Glutamatergic neuron (in vitro differentiated cells): ENCODE measurements around the gene BCL11A. TPM values are rescaled to one million over a fixed set of nuclear protein-coding genes. Genes with fewer than 3 reads are reported as not detected.

Source experiments
- DNase-seq: peaks from one replicate; pipeline ENCODE4 v3.0.0; 2022
- H3K27ac Mint-ChIP-seq: one replicate; pipeline ENCODE4 v1.8.0; 2020; ENCODE audit warnings: mild to moderate bottlenecking, mixed read lengths, inconsistent platforms; ENCODE audit not compliant: unreplicated experiment
- H3K27me3 Mint-ChIP-seq: one replicate; pipeline ENCODE4 v1.8.0; 2020; ENCODE audit warnings: mild to moderate bottlenecking, moderate library complexity, mixed read lengths, inconsistent platforms; ENCODE audit not compliant: unreplicated experiment
- H3K36me3 Mint-ChIP-seq: one replicate; pipeline ENCODE4 v1.8.0; 2020; ENCODE audit warnings: mild to moderate bottlenecking, mixed read lengths, inconsistent platforms; ENCODE audit not compliant: unreplicated experiment
- H3K4me1 Mint-ChIP-seq: one replicate; pipeline ENCODE4 v1.8.0; 2020; ENCODE audit warnings: mild to moderate bottlenecking, low read depth, mixed read lengths, inconsistent platforms; ENCODE audit not compliant: unreplicated experiment
- H3K4me3 Mint-ChIP-seq: one replicate; pipeline ENCODE4 v1.8.0; 2020; ENCODE audit warnings: mild to moderate bottlenecking, mixed read lengths, inconsistent platforms; ENCODE audit not compliant: unreplicated experiment
- H3K9me3 Mint-ChIP-seq: one replicate; pipeline ENCODE4 v1.8.0; 2020; ENCODE audit warnings: mild to moderate bottlenecking, moderate library complexity, mixed read lengths, inconsistent platforms; ENCODE audit not compliant: unreplicated experiment
- CTCF ChIP-seq: fragments of 200-600 bp; sonication (generic); IDR thresholded peaks from one replicate; pipeline ENCODE4 v1.5.0; 2021; ENCODE audit not compliant: partially characterized antibody, unreplicated experiment
- total RNA-seq: library from RNA; stranded (reverse); fragmentation: NEBNext Ultra II Directional; extraction: Animal tissue kit (Norgen Biotek cat#: 25700); gene quantifications from one replicate; pipeline ENCODE4 v1.2.1, GENCODE V29; 2021; ENCODE audit not compliant: unreplicated experiment

The BCL11A gene
- total RNA-seq, 1 donor from 2014 or later: 29.1 TPM

- H3K4me1 Mint-ChIP-seq: peaks cover 8% of the 10 kb centered on the region
- no peak for TF ChIP-seq CTCF
- no peak overlapping the region for H3K4me3 Mint-ChIP-seq
- H3K36me3 Mint-ChIP-seq: no peaks in the 10 kb centered on the region
- DNase-seq: no peak
- H3K27ac Mint-ChIP-seq: no peak overlapping the region
- peaks cover 7% of the 10 kb centered on the region for H3K9me3 Mint-ChIP-seq
- peaks cover 2% of the 10 kb centered on the region for H3K27me3 Mint-ChIP-seq
These were observed 140.2 kb downstream of the BCL11A start for GRCh38 chr2:60413069-60413813.

GRCh38 chr2:60412620-60413019 is 140.8 kb downstream of the BCL11A start:
- peaks cover 7% of the 10 kb centered on the region for H3K9me3 Mint-ChIP-seq
- H3K4me3 Mint-ChIP-seq: no peak overlapping the region
- no peak overlapping the region for H3K27ac Mint-ChIP-seq
- DNase-seq: no peak
- H3K36me3 Mint-ChIP-seq: no peaks in the 10 kb centered on the region
- H3K27me3 Mint-ChIP-seq: peaks cover 2% of the 10 kb centered on the region
- H3K4me1 Mint-ChIP-seq: peaks cover 8% of the 10 kb centered on the region
- no peak for TF ChIP-seq CTCF

GRCh38 chr2:60412027-60412426 is 141.4 kb downstream of the BCL11A start:
- no peak overlapping the region for H3K4me3 Mint-ChIP-seq
- H3K9me3 Mint-ChIP-seq: peaks cover 7% of the 10 kb centered on the region
- no peaks in the 10 kb centered on the region for H3K36me3 Mint-ChIP-seq
- no peak for DNase-seq
- TF ChIP-seq CTCF: no peak
- H3K27me3 Mint-ChIP-seq: peaks cover 2% of the 10 kb centered on the region
- no peak overlapping the region for H3K27ac Mint-ChIP-seq
- peaks cover 9% of the 10 kb centered on the region for H3K4me1 Mint-ChIP-seq

GRCh38 chr2:60411295-60411694 is 142.2 kb downstream of the BCL11A start:
- TF ChIP-seq CTCF: no peak
- Mint-ChIP-seq H3K27ac (no peak overlapping the region), H3K36me3 (no peaks in the 10 kb centered on the region), H3K27me3 (peaks cover 2% of the 10 kb centered on the region), H3K4me3 (no peak overlapping the region), H3K4me1 (peaks cover 12% of the 10 kb centered on the region), H3K9me3 (peaks cover 7% of the 10 kb centered on the region)
- DNase-seq: no peak

GRCh38 chr2:60410456-60411146 is 142.9 kb downstream of the BCL11A start:
- peaks cover 12% of the 10 kb centered on the region for H3K4me1 Mint-ChIP-seq

More at GRCh38 chr2:60410456-60411146, 142.9 kb downstream of the BCL11A start:
- H3K36me3 Mint-ChIP-seq: no peaks in the 10 kb centered on the region
- peaks cover 2% of the 10 kb centered on the region for H3K27me3 Mint-ChIP-seq
- no peaks in the 10 kb centered on the region for H3K9me3 Mint-ChIP-seq
- DNase-seq: no peak
- H3K27ac Mint-ChIP-seq: no peak overlapping the region
- no peak for TF ChIP-seq CTCF
- no peak overlapping the region for H3K4me3 Mint-ChIP-seq
